GM18909 (cell line): ENCODE data around the gene ZNF652.
"Not testable (repeated sequence)": the region's sequence is repeated elsewhere in the genome, so short reads cannot be mapped to it uniquely, and the experiment has no call there.

Experiments
- ATAC-seq: cut with Tn5 transposase; IDR thresholded peaks from one replicate; pipeline ENCODE4 v1.9.1; 2021; ENCODE audit warnings: mild to moderate bottlenecking; ENCODE audit not compliant: unreplicated experiment, poor library complexity

Gene ZNF652

DNA sequence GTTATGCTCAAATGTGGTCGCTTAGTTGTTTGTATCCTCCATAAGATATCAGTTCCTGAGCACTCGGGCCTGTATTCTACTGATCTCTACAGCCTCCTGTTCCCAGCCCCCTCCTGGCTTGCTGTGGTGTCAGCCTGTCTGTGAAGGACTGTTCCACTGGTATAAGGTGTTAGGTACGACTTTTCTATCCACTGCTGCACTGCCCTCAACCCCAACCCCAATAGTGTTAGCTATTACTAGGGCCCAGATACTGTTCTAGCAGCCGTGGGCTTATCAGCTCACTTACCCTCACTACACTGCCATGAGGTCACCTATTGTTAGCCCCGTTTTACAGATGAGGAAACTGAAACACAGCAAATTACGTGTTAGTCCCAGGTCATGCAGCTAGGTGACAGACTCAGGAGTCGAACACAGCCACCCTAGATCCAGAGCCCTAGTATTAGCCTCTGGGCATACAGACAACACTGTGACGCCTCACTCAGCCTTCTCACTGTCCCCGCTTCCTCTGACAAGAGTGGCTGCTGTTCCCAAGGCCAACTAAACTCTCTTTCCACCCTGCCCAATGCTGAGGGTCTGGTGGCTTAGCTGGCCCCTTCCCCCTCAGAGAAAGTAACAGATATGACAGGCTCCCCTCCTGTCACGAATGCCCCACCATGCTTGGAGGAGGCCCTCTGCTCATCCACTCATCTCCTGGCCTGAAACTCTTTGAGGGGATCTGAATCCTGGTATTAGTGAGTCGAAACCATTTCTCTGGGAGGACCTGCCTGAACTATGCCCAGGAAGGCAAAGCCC is 25.6 kb upstream of the ZNF652 start:
- ATAC-seq = peak; percentile 25

DNA sequence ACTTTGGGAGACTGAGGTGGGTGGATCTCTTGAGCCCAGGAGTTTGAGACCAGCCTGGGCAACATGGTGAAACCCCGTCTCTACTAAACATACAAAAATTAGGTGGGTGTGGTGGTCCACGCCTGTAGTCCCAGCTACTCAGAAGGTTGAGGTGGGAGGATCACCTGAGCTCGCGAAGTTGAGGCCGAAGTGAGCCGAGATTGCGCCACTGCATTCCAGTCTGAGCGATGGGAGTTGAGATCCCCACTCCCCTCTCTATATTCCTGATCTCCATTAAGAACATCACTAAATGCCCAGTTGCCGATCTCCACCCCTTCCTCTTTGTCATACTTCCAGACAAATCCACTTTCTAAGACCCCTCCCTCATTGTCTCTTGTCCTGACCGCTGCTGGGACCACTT is 24.3 kb upstream of the ZNF652 start:
- ATAC-seq = no peak

DNA sequence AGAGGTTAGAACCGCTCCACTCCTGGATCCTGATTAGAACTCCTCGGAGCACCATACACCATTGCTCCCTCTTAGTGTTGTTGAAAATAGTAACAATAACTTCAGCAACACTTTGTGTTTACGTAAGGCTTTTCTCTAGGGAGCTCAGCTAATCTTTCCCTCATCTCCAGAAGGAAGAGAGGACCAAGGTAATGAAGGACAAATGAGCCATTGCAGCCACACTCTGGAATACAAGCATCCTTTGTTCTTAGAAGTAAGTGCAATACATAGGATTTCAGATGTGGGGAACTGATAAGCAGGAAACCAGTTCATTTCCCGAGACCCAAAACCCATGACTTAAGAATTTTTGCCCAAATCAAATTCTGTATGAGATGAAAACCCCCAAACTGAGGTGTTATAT is 22.9 kb upstream of the ZNF652 start:
- no peak for ATAC-seq

DNA sequence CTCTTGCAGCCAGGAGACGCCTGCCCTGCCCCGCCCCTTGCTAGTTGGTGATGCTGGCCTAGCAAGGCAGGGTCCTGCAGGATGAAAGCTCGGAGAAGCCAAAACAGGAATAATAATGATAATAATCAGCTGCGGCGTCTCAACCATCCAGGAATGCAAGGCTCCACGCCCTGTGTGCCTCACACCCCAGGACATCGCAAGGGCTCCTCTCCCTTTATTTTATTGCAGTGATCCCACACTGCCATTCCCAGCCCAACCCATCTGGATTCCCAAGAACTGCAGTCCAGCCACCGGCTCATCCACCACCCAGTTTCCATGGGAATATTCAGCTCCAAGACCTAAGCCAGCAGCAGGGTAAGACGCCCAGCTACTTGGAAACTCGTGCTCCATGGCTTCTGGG is 21.0 kb upstream of the ZNF652 start:
- no peak for ATAC-seq

DNA sequence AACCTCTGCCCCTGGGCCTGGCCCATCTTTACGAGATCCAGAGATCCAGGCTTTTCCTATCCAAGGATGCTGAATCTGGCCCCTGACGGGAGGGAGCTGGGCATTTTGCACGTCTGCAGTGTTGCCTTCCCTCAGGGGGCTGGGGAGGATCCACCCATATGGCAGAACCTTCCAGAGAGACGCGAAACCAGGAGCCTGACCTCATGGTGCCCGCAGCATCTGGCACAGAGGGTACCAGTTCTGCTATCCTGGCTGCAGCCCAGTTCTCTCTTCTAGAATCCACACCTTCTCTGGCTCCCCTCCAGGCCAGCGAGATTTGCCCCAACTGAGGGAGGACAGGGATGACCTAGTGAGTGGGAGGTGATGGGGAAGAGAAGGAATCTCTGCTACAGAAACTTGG is 20.5 kb upstream of the ZNF652 start:
- no peak for ATAC-seq

DNA sequence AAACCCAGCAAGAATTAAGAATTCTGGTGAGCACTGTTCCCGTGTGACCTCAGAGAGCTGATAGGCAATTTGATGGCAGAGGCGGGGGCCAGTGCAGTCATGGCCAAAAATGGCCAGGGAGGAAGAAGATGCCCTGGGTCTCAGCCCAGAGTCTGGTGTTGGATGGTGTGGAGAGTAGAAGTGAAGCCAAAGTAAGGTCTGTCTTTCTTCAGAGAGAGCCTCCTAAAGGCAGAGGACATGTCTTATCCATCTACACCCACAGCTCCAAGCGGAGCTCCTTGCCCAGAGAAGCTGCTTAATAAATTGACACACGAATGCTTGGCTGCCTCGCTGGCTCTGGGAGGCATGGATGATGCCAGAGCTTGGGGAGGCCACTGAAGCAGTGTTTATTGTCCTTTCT is 19.7 kb upstream of the ZNF652 start:
- no peak for ATAC-seq

DNA sequence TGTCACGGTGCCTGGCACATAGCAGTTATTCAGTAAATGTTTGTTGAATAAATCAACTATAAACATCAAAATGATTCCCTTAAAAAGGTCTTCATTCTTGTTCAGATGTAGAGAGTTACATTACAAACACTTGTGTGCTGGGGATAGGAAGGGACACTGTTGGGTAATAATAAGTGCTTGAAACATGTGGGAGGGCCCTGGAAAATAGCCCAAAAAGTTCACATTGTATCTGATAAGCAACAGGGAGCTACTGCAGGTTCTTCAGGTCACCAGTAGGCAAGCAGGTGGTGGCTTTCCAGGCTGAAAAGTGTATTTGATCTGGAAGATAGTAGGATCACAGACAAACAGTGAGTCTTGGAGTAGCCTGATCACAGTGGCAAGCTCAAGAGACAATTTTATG is 19.0 kb upstream of the ZNF652 start:
- ATAC-seq = no peak

DNA sequence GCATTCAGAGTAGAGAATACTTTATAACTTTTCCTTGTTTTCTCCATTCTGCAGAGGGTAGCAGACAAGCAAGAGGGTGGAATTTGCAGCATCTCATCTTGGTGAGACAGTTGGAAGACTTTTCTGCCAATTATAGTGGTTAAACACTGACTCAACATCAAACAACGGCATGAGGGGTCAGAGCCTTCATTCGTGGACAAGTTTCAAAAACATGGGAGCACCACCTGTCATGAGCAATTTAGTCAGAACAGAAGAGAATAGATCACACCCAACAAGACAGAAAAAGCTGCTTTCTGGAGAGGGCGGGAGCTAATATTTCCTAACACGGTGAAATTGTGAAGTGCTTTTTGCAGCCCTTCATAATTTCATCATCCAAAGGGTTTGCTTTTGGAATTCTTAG is 17.9 kb upstream of the ZNF652 start:
- no peak for ATAC-seq

DNA sequence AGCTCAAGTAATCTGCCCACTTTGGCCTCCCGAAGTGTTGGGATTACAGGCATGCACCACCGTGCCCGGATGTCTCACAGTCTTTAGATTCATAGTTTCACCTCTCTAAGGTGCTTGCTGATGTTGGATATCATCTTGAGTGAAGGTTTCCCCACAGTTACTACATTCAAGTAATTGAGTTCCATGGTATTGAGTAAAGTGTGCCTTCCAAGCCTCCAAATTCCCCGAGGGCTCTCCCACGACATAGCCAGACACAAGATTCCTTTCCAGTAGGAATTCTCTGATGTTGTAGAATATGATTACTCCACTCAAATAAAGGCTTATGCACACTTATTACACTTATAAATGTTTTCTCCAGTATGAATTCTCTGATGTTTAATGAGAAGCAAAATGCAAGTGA is 16.3 kb upstream of the ZNF652 start:
- ATAC-seq = no peak

DNA sequence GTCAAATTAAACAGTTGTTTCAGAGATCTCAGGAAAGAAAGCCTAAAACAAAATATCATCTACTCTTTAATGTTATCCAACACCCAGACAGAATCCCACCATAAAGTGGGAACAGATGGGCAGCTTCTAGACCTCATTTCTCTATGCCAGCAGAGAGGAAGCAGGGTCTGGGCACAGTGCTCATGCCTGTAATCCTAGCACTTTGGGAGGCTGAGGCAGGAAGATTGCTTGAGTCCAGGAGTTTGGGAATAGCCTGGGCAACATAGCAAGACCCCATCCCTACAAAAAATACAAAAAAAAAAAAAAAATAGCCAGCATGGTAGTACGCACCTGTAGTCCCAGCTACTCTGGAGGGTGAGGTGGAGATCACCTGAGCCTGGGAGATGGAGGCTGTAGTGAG is 13.5 kb upstream of the ZNF652 start:
- ATAC-seq = no peak

DNA sequence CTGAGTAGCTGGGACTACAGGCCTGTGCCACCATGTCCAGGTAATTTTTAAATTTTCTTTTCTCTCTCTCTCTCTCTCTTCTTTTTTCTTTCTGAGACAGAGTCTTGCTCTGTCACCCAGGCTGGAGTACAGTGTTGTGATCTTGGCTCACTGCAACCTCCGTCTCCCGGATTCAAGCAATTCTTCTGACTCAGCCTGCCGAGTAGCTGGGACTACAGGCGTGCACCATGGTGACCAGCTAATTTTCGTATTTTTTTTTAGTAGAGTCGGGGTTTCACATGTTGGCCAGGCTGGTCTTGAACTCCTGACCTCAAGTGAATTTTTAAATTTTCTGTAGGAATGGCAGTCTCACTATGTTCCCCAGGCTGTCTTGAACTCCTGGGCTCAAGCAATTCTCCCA is 11.1 kb upstream of the ZNF652 start:
- ATAC-seq = no peak

DNA sequence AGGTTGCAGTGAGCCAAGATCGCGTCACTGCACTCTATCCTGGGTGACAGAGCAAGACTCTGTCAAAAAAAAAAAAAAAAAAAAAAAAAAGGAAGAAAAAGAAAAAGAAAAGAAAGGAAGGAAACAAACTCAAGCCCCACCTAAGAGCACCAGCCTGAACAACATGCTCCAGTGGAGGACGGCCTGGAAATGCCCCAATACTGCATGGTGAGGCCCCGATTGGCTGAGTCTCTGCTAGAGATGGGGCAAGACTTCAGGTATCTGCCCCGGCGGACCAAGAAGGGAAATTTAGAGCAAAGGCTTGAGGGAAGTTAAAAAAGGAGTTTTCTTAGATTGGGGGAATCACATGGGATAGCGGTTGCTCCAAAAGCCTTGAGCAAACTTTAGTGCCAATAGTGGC is 10.4 kb upstream of the ZNF652 start:
- ATAC-seq = no peak

DNA sequence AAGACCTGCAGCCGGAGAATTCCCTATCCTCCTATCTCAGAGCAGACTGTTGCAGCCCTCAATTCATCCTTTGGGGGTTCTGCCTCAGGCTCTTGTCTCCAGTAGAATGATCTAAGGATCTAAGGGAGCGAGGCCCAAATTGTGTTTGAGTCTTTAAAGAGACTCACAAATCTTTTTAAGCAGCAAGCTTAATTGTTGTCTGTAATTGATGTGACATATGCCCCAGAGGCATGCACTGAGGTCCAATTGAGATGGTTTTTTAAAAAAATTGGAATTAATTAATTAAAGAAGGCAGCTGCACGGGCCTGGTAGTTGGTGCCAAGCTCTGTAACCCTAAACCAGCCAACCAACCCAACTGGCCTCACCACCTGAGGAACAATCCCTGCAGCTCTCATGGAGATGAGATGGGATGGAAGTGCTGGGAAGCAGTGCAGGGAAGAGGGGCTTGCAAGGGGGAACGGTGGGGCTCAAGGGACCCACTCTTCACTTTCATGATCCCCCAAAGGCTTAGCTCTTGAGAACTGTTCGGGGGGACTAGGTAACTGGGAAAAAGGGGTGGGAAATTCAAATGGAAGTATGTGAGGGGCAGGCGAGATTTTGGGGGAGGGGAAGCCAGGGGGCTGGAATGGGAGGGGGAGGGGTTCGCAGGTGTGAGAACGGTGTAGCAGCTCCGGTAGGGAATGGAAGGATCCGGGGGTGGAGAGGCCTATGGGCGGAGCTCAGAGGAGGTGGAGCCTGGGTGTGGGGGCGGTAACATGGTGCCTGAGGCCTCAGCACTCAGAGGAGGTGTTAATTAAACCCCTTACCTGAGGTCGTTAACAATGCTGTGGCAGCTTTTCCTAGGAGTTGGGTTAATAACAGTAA is 9.2 kb upstream of the ZNF652 start:
- ATAC-seq = no peak

DNA sequence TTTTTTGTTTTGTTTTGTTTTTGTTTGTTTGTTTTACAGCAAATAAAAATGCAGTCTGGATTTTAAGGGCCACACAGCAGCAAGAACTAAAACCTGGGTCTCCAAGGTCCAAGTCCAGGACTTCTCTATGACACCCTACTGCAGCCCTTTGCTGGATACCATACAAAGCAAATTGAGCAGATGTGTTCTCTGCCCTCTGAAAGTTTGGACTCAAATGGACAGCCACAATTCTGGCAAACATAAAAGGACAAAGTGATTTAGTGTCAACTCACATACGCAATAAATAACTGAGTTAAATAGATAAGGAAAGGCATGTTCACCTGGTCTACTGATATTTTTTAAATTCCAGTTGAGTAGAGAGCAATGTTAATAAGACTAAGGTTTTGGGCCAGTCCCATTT is 7.7 kb upstream of the ZNF652 start:
- ATAC-seq = no peak

DNA sequence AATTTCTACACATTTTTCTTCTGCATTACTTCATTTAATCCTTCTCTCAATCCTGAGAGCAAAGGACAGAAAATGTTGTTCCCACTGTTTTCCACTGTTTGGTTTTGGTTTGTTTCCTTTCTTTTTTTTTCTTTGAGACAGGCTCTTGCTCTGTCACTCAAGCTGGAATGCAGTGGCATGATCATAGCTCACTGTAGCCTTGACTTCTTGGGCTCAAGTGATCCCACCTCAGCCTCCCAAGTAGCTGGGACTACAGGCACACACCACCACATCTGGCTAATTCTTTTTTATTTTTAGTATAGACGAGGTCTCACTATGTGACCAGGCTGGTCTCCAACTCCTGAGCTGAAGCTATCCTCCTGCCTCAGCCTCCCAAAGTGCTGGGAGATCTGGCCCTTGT is 7.0 kb upstream of the ZNF652 start:
- ATAC-seq = no peak

DNA sequence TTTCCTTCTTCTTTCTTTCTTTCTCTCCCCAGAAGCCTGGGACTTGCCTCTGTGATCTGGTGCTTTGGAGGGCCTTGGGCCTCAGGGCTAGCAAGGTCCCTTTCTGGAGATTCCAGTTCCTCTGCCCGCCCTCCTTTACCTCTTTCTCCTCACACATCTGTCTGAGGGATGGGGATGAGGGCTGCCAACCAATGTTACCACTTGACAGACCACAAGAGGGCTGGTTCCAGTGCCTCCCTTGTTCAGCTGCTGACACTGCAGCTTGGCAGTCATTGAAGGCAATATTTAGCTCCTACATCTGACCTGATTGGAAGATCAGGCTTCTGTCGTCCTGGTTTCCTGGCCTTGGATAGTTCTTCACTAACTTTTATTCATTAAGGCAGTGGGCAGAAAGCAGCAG is 3.6 kb upstream of the ZNF652 start:
- no peak for ATAC-seq

DNA sequence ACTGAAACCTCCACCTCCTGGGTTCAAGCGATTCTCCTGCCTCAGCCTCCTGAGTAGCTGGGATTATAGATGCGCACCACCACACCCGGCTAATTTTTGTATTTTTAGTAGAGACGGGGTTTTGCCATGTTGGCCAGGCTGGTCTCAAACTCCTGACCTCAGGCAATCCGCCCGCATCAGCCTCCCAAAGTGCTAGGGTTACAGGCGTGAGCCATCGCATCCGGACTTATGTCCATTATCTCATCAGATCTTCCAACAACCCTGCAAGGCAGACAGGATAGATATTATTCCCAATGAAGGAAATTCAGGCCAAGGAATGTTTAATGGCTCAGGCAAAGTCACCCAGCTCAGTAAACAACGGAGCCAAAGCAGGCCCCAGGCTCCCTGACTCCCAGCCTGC is 3.1 kb upstream of the ZNF652 start:
- not testable (repeated sequence) for ATAC-seq

DNA sequence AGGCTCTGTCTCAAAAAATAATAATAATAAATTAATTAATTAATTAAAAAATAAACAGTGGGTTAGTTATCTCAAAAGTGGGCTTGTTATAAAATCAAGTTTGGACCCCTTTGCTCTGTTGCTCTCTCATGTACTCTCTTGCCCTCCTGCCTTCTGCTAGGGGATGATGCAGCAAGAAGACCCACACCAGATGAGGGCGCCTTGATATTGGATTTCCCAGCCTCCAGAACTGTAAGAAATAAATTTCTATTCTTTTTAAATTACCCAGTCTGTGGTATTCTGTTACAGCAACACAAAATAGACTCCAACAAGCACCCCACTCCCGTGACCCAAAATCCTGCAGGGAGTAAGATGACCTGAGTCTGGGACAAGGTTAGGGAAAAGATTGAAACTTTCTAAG is 2.1 kb upstream of the ZNF652 start:
- no peak for ATAC-seq

DNA sequence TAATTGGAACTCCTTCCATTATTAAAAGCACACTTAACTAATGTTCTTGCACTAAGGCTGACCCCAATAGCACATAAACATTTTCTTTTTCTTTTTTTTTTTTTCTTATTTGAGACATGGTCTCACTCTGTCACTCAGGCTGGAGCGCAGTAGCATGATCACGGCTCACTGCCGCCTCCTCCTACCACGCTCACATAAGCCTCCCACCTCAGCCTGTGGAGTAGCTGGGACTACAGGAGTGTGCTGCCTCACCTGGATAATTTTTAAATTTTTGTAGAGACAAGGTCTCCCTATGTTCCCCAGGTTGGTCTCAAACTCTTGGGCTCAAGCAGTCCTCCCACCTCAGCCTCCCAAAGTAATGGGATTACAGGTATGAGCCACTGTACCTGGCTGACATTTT is 1.2 kb upstream of the ZNF652 start:
- ATAC-seq = no peak

DNA sequence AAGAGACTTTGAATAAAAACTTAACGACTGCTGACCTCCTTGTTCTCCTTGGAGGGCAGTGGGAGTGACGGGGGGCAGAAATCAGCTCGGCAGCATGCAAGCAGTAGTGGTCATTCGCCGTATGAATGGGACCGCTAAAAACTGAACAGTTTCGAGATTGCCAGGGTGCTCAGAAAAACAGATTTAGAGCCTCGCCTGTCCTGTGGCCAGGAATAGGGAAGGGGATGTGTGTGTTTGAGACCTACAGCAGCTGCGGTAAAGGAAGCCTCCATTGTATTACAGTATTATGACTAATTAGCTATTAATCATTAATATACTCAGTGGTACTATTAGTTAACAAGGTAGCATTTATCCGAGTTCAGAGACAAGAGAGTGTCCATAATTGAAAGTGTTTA is 670 bp upstream of the ZNF652 start:
- ATAC-seq = peak; percentile 4

DNA sequence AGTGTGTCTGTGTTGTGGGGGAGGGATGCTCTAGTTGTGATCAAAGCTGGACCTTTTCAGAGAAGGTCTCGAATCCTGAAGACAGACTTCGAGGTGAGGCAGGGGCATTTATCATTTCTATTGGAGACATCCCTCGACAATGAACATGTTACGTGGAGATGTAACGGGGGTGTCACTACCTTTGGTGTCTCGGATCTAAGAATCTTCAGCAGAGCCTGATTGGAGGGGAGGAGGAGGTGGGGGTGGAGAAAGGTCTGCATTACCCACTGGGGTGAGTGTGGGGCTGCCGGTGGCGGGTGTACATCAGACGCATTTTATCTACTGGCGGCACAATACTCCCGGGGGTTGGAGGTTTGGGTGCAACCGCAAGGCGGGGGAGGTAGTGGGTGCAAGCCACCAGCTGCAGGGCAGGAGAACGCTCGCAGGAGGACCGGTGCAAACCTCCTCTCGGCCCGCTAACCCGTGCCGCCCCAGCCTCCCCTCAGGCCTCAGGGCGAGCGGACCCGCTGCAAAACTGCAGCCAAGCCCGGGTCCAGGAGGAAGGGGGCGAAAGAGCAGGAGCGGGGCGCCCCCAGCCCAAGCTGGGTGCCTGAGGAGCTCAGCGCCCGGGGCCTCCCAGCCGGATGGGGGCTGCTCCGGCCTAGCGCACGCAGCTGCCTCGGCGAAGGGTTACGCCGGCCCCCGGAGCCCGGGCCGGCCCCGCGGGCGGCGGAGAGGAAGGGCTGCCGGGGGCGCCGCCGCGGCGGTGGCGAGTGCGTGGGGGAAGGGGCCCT is 735 bp downstream of the ZNF652 start:
- peak; percentile 41 for ATAC-seq
